Activated effector memory CD4-positive, alpha-beta T cell treated with Interleukin-2 at 50 U/mL for 16 hours (primary cell): ENCODE data around the gene AHNAK.
A peak's percentile ranks its signal among the peaks of the same experiment; 100 is the strongest.
"Not testable (repeated sequence)": the region's sequence is repeated elsewhere in the genome, so short reads cannot be mapped to it uniquely, and the experiment has no call there.

Experiments used
- DNase-seq: peaks from one replicate; pipeline ENCODE4 v3.0.0-alpha.2; 2020

Gene AHNAK

DNA sequence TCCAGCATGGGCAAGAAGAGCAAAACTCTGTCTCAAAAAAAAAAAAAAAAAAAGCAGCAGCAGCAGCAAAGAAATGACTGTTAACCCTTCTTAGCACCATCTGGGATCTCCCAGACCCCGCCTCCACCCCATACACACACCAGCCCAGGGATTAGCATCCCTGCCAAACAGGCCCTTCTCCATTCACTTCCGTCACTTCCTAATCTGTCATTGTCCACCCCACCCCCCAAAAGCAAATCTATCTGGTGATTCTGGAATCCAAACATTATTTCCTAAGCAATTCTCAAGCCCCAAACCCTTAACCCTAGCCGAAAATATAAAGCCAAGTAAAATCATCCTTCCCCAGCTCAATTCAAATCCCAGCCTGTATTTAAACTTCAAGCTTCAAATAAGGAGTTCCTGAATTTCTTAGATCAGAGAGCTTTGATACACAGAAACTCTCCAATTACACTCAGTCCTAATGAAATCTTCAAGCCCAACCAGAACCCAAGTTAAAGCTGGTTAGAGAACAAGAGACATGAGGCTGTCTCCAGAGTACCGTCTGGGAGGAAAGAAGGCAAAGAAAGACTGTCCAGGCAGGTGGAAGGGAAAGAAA, 6.0 kb upstream of the AHNAK start:
- DNase-seq, result no peak

DNA sequence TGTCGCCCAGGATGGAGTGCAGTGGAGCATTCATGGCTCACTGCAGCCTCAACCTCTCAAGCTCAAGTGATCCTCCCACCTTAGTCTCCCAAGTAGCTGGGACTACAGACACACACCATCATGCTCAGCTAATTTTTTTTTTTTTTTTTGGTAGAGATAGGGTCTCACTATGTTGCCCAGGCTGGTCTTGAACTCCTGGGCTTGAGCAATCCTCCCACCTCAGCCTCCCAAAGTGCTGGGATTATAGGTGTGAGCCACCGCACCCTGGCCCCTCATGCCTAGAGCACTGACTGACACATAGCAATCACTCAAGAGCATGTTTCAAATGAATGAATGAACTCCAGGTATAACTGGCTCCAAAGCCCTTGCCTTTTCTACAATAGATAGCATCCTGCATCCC, 3.9 kb upstream of the AHNAK start:
- DNase-seq, result not testable (repeated sequence)

DNA sequence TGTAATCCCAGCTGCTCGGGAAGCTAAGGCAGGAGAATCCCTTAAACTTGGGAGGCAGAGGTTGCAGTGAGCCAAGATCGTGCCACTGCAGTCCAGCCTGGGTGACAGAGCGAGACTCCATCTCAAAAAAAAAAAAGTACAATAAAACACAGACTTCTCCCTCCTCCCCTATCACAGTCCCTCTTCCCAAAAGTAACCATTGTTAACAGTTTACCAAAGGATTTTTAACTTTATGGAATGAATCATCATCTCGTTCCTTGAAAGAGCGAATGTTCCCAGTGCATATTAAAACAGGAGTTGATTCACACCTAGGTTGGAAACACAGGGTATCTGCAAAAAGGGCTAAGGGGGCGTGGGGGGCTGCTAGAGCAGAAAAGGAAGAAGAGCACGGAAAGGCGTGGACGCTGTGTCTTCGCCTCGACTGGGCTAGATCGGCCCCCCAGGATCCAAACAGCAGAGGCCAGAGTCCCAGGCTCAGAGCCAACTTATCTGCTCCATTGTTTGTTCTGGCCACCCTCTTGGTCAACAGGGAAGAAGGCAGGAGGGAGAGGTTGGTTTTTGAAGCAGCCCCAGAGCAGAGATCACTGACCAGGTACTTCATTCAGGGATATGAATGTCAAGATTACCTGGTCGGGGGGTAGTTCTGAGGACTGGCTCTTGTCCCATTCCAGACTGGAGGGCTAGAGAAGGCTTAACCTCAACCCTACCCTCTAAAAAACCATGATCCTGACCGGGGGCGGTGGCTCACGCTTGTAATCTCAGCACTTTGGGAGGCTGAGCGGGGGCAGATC, 2.1 kb upstream of the AHNAK start:
- DNase-seq, result no peak

DNA sequence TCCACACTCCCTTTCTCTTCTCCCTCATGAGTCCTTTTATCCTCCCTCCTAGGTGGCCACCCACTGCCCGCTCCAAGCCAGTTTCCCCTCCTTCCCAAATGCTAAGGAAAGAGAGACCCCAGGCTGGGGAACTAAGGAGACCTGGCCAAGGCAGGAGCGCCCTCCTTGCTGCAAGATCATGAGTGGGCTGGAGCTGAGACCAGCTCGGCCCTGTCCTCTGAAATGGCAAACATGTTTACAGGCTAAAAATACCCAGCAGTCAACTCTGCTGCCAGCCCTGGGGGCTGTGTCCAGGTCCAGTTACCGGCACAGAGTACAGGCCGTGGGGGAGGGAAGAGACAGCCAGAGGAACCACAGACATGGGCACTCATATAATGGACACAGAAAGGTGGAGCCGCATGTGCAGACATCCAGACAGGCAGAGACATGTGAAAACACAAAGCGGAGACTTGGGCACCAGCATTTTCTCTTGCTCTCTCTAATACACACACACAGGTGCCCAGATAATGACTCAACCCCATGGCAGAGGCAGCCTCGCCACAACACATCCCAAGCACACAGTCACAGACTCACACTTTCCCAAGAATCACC, 1.2 kb upstream of the AHNAK start:
- no peak for DNase-seq

DNA sequence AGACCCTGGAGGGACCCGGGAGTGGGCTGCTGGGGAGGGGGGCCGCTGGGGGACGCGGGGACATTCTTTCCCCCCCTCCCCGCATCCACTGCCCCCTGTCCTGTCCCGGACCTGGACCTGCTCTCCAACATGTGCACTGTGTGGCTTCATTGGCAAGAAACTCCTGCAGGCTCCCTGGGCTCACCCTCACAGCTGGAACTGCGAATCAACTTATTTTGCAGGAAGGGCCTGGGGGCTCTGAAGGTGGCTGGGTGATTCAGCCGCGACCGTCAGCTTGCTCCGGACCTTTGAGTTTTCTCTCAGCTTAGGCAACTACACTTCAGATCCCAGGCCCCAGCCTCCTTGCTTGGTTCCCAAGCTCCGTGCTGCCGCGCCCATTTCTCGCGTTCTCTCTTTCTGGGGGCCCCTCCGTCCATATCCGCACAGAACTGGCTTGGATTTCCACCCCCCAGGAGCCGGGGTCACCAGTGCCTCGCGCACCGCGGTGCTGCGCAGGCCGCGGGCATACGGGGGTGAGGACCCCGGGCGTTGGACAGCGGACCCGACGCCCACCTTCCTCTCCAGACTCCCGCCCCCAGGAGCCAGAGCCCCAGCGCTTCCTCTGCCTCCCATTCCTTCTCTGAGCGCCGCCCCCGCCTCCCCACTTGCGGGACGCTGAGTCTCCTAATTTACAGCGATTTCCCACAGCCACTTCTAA, 471 bp upstream of the AHNAK start:
- no peak for DNase-seq

DNA sequence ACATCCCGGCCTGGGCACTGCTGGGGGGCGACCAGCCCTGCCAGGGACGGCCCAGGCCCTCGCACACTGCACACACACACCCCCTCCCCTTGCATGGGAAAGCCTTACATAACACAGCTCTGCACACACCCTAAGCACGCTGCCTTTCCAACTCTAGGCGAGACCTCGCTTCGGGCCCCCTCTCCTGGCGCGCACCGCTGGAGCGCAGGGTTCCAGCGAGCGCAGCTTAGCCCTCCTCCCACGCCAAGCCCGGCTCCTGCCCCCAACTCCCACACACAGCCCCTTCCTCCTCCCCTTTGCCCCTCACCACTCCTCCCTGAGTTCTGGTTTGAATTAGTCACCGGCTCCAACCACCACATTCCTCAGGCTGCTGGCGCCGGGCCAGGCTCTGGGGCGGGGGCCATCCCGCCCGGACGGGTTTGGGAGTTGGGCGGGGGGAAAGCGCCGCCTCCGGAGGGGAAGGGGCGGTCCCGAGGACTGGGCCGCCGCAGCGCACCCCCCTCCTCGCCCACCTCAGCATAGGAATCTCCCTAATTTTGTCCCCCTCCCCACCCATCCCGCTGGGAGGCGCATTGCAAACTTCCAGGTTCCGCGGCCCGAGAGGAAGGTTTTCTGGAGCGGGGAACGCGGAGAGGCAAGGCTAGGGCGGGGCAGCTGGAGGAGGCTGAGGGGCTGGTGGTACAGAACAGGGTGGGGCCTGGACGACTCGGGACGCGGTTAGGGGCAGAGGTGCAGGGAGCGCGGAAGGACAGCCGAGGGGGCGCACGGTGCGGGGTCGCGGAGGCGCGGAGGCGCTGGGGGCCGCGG, 966 bp downstream of the AHNAK start:
- peak; percentile 47 for DNase-seq

DNA sequence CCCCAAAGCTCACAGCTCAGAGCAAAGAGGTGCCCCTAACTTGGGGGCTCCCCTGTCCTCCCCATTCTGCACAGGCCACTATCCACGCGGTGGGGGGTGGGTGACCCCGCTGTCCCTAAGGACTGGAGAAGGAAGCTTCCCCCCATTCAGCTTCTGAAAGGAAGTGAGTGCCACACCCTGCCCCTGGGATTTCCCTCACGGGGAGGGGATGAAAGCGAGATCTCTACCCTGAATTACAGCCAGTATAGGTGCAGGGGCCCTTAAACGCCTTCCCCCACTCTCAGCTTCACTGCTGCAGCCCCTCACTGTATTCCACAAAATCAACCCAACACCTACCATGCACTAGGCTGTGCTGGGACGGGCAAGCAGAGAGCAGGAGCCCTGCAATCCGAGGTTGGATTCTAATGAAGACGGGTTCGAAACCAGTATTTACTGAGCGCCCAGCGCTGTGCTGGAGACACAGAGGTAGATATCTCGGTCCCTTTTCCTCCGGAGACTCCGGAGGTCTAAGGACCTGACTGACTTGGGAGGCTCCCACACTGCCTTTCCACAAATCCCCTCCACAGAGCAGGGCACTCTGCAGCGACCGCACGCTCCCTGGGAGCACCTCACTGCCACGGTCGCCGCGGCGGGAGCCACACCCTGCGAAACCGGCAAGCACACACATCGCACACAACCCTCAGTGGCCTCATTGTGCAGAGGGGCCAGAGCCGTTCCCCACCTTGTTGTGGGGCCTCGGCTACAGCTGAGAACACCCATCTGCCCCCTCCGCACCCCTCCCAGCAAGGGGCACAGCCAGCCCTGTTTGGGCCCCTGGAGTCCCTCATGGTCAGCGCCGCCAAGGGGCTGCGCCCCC, 1.8 kb downstream of the AHNAK start:
- peak; percentile 21 for DNase-seq

DNA sequence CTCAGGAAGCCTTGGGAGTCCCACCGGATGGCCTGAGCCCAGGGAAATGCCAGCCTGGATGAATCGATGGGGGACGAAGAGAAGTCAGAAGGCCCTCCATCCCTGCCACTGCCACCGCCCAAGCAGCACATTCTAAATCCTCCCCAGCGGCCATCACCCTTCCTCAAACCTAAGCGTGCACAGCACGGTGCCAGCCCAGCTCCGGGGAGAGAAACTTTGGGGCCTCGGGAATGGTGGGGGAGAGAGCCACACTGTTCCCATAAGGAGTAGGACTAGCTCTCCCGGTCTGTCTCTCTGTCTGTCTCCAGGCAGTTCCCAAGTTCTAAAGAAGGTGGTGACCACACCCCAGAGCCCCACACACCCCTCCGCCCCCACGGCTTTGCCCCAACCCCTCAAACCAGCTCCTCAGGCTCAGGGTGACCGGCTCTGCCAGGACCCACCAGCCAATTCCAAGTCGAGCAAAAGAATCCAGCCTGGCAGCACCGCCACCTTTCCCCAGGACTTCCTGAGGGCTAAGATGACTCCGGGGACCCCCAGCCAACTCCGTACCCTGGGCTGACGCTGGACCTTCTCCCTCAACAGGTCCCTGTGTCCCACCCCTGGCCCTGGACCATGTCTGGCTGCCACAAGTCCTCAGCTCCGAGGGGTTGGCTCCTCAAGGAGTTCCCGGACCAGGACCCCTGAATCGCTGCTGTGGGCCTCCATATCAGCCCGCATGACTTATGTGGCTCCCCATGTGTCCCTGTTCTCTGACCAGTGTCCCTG, 2.7 kb downstream of the AHNAK start:
- DNase-seq, result no peak

DNA sequence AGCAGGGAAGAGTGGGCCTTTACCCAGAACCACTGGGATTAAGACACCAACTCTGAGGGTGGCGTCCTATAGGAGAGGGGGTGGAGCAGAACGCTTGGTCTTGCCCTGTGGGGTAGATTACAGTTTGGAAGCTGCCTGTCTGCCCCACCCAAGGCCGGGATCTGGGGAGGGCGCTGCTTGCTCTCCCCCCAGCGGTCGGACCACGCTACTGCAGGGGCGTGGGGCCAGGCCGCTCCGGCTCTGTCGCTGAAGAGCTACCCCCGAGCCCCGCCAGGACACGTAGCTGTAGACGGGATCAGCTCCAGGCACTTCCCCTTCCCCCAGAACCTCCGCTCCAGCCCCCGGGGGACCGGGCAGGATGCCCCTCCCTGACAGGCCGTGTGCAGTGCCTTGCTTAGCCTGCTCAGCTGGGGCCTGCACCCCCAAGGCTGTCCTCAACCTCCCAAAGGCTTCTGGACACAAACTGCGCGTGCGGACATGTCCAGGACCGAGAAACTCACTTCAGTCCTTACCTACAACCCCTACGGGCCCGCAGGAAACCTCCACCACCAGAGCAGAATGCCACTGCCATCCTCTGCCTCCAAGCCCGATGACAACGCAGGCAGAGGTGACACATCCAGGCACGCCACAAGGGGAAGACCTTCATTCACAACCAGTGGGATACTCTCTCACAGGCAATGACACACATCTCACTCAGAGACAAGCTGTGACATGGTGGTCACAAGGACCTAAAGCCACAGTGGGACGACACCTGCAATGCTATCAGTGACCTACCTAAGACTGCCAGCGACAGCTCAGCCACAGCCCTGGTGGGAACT, 3.6 kb downstream of the AHNAK start:
- peak; percentile 56 for DNase-seq

DNA sequence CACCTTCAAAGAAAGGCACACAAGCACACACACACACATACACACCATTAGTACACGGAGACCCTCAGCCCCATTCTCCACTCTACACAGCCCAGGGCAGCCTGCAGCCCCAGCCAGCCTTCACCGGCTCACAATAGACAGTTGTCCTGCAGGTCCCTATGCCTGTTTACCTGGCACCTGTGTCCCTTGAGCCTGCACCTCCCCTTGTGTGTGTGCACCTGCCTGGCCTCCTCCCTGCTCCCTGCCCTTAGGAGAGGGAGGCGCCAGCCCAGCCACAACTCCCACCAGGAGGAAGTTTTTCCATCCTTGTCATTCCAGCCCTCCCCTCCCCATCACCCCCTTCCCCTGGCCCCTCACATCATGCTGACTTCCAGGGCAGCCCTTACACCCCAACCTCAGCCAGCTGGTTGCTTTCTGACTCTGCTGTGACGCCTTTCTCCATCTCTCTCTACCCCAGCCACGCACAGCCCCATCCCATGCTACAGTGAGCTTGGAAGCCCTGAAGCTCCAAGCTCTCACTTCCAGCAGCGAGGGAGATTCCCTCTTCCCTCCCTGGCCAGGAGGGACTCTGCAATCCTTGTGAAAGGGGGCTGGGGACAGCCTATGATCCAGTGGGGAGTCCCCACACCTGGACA, 4.4 kb downstream of the AHNAK start:
- no peak for DNase-seq

DNA sequence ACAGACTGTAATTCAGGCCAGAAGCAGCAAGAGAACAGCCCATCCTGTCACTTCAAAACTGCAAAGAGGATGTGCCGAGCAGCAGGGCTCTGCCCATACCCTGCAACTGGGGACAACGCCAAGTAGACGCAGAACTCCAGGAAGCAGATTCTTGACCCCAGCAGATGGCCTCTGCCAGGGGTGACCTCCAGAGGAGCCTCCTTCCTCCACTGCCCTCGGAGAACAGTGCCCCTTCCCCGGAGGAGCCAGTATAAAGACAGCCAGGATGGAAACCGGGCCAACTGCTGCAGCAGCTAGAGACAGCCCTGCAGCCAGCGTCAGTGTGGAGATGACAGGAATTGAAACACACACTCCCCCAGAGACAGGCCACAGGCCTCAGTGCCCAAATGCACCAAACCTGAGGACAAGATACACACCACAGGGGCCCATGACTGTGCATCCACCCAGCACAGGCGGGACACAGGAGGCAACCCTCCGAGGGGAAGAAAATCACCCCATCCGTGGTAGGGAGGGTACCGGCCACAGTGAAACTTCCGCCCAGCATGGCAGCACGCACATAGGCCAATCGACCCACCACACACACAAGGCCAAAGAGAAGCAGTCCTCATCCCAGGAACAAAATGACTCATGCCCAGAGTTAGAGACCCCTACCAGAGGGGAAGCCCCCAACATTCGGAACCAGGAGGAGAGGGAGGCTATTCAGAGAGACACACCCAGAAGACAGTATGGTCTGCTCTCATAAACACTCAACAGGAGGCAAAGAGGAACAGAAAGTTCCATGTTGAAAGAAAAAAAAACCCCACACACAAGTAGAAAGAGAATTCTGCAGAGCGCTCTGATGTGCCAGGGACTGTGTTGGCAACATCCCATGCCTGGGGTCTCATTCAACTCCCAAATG, 5.6 kb downstream of the AHNAK start:
- DNase-seq, result peak; percentile 9

DNA sequence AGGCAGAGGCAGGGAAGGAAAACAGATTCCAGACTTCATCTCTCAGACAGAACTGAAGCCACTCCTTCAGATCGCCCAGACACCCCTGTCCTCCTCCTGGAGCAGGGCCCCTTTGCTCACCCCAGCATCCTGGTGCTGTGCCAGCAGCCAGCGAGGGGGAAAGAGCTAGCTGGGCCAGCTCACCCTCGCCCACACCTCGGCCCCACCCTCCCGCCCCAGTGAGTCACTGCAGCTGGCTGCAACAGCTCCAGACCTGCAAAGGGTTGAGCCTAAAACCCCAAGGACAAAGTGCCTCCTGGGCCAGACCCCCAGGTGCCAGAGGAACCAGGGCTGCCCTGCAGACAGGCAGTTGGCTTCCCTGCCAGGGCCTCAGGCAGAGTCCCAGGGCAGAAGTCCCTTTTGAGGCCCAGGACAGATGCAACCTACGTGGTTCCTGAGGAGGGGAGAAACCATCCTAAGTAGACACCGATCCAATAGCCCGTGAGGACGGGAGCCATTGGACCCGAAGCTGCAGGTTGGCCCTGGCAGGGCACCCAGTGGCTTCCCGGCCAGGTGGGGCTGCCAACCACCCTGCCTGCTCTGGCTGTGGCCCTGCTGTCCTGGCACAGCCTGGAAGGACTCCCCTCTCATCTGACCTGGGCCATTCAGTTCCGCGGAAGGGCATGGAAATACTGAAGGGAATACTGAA, 7.2 kb downstream of the AHNAK start:
- peak; percentile 48 for DNase-seq

DNA sequence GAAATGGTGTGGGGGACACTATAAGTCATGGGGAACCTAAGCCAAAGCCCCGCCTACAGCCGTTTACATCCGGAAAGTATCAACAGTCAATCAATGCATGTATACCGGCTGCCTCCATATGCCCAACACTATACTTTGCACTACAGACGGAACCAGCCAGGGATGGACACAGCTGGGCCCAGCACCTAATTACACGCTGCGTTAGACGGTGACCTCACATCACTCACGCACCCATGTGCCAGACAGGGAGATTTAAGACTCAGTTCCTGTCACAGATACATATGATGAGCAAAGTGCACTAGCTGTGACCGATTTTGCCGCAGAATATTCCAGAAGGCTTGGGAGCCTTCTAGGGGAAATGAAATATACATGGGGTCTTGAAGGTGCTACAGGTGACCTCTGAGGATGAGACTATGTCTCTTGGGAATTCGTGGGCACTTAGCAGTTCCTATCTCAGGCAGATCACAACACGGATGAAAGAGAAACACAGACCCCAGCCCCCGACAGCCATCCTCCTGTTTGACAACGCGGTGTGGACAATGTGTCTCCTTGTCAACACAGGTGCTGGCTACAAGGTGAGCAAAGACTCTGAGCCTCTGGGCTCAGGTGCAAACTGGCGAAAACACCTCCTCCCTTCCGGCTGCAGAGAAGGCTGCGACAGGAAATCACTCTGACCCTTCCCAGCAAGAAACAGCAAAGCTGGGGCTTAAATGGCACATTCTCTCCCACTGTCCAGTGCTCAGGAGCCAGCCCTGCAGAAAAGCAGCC, 8.0 kb downstream of the AHNAK start:
- no peak for DNase-seq

DNA sequence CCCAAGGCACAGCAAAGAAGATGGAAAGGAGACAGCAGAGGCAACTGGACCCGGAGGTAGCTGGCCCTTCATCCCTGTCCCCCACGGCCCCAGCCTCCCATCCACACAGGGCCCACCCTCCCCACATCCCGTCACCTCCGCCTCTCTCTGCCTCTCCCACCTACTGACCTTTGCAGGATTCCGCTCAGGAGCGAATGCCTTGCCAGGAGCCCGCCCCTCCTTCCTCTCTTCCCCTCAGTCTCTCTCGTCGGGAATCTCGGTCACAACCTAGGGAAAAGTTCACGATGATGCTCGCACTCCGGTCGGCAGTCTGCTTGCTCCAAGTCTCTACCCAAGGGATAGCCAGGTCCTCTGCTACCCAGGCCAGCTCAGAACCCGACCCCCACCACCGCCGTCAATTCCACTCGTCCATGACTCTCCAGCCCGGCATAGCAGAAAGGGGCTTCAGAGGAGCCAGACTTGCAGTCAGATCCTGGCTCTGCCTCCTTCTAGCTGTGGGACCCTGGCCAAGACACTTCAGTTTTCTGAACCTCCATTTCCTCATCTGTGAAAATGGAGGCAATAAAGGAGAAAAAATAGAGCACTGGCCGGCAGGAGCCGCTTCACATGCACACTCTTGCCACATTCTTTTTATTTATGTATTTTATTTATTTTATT, 10.2 kb downstream of the AHNAK start:
- DNase-seq, result no peak

DNA sequence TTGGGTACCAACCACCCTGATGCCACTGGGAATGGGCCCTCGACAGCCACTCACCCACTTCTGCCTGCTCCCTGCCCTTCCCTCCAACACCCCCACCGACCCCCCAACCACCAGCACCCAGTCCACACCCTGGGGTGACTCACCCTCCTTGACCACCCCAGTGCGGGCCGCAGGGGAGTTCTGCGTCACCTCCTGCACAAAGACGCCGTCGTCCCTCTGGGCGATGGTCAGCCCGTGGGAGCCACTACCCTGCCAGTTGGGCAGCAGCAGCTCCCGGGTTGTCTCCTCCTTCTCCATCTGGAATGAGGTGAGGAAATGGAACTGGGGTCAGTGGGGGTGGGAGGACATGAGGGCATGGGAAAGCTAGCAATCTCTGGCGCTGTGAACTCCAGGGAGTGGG, 10.8 kb downstream of the AHNAK start:
- no peak for DNase-seq

DNA sequence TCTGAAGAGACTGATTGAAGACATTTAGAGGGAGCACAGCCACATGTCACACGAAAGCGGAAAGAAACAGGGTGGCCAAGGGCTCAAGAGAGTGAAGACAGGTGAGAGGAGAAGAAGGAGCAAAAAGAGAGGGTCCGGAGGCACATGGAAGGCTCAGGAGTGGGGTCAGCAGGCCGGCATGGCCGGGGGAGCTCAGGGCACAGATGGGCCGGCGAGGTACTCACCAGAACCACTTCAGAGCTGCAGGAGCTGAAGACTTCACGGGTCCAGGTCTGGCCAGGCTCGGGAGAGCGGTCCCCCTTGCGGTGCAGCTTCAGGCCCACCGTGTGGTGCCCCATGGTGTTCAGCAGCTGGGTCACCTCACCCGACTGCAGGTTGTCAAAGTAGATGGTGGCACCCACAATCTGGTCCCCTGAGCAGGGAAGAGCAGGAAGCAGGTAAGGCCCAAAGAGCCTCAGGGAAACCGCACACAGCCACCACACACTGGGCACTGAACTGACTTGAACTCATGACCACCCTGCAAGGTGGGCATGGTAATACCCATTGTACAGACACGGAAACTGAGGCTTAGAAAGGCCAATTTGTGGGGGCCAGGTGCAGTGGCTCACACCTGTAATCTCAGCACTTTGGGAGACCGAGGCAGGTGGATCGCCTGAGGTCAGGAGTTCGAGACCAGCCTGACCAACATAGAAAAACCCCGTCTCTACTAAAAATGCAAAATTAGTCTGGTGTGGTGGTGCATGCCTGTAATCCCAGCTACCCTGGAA, 11.6 kb downstream of the AHNAK start:
- no peak for DNase-seq
